ENCODE results near the gene PSKH1.

DNA sequence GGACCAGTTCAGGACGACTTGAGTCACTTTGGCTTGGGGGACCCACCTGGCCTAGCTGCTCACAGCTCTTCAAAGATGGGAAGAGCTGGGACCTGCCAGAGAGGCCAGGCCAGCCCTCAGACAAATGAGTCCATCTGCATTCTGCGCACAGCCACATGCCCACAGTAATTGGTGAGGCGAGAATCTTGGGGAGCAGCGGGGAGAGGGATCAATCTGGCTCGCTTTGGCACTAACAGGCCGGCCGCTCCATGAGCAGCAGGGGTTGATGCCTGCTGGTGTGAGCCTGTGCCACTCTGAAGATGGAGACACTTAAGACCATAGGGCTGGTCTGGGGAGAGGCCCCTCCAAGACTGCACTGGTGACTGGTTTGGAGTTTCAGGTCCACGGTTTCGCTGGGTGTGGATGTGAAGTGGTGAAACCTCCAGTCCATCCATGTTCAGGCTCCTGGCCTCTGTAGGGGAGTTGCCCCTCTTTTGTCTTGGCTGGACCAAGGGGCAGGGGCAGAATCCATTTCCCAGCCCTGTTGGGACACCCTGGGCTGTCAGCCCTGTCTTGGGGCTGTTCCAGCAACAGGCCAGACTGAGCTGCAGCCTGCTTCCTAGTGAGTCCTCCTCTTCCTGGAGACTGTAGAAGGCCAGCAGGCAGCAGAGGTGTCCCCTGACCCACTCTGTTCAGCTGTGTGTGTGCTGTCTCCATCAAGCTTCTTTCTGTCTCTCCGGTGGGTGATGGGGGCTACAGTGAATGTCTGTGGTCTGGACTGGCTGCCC lies 31.3 kb downstream of the PSKH1 start:
- TF ChIP-seq EZH2 (IDR thresholded peaks at IDR 0.05) (no peak), POLR2AphosphoS5 (IDR thresholded peaks at IDR 0.05; ENCODE audit: borderline replicate concordance, low read depth, low read length) (no peak), FOXP2 (optimal IDR thresholded peaks at IDR 0.05; ENCODE audit: control extremely low read depth, extremely low read length, insufficient read depth) (no peak)
